Posterior vena cava (tissue), 2 donors: ENCODE data around the gene TIGAR. TPM values are rescaled to one million over a fixed set of nuclear protein-coding genes. Genes with fewer than 3 reads are reported as not detected.

Source experiments
- DNase-seq: peaks from one replicate; pipeline ENCODE4 v3.0.0-alpha.2; 2020; ENCODE audit warnings: low spot score
- intact Hi-C, 2 donors: fragments of 100-400 bp; cut with DNase I; formaldehyde crosslinking; loops; one replicate each; pipeline versions ENCODE4 v1.14.1 to v1.14.2; 2022 to 2023
- total RNA-seq, 2 donors: library from RNA; stranded (reverse); fragmentation: NEBNext Ultra II Directional; extraction: Animal tissue kit (Norgen Biotek cat#: 25700); gene quantifications; one replicate each; pipeline ENCODE4 v1.2.1, GENCODE V29; 2021
- donor health status: DM: yes; HTN: yes; CAD: no.
- donor health status: DM: yes; HTN: yes; CAD: no.

The TIGAR gene
- total RNA-seq, 2 donors from 2014 or later, result 10.3 to 12.1 TPM

- intact Hi-C loops, result loop anchor here in 1 of 2 donors (10.0 kb wide), 1 partner anchor 396 kb away; no protein-coding TSS in a partner anchor
- DNase-seq, result no peak
These were observed 40.5 kb upstream of the TIGAR start for GRCh38 chr12:4280351-4281163.

GRCh38 chr12:4281173-4281654, 39.8 kb upstream of the TIGAR start:
- no peak for DNase-seq
- intact Hi-C loops, result loop anchor here in 1 of 2 donors (10.0 kb wide), 1 partner anchor 396 kb away; no protein-coding TSS in a partner anchor

GRCh38 chr12:4282103-4282891, 38.7 kb upstream of the TIGAR start:
- no peak for DNase-seq
- intact Hi-C loops, result loop anchor here in 1 of 2 donors (10.0 kb wide), 1 partner anchor 397 kb away; no protein-coding TSS in a partner anchor

- intact Hi-C loops, result loop anchor here in 1 of 2 donors (10.0 kb wide), 1 partner anchor 398 kb away; no protein-coding TSS in a partner anchor
- no peak for DNase-seq
These were observed 38.0 kb upstream of the TIGAR start for GRCh38 chr12:4282892-4283511.

GRCh38 chr12:4283512-4284255, 37.3 kb upstream of the TIGAR start:
- intact Hi-C loops, result loop anchor here in 1 of 2 donors (10.0 kb wide), 1 partner anchor 399 kb away; no protein-coding TSS in a partner anchor
- no peak for DNase-seq

- no peak for DNase-seq
- intact Hi-C loops, result loop anchor here in 1 of 2 donors (10.0 kb wide), 1 partner anchor 400 kb away; no protein-coding TSS in a partner anchor
These were observed 36.7 kb upstream of the TIGAR start for GRCh38 chr12:4284306-4284705.

- intact Hi-C loops, result loop anchor here in 1 of 2 donors (10.0 kb wide), 1 partner anchor 400 kb away; no protein-coding TSS in a partner anchor
These were observed 35.9 kb upstream of the TIGAR start for GRCh38 chr12:4285070-4285469.

GRCh38 chr12:4286228-4286627, 34.8 kb upstream of the TIGAR start:
- intact Hi-C loops, result loop anchor here in 1 of 2 donors (10.0 kb wide), 1 partner anchor 401 kb away; no protein-coding TSS in a partner anchor
- no peak for DNase-seq

More at GRCh38 chr12:4285070-4285469, 35.9 kb upstream of the TIGAR start:
- DNase-seq, result no peak

- DNase-seq, result no peak
- intact Hi-C loops, result loop anchor here in 1 of 2 donors (10.0 kb wide), 1 partner anchor 402 kb away; no protein-coding TSS in a partner anchor
These were observed 34.2 kb upstream of the TIGAR start for GRCh38 chr12:4286771-4287317.

GRCh38 chr12:4287325-4288211, 33.4 kb upstream of the TIGAR start:
- no peak for DNase-seq
- intact Hi-C loops, result loop anchor here in 1 of 2 donors (10.0 kb wide), 1 partner anchor 403 kb away; no protein-coding TSS in a partner anchor

GRCh38 chr12:4288296-4289131, 32.5 kb upstream of the TIGAR start:
- DNase-seq, result no peak

GRCh38 chr12:4289231-4289878, 31.7 kb upstream of the TIGAR start:
- intact Hi-C loops, result loop anchor here in 1 of 2 donors (10.0 kb wide), 1 partner anchor 405 kb away; no protein-coding TSS in a partner anchor
- no peak for DNase-seq

More at GRCh38 chr12:4288296-4289131, 32.5 kb upstream of the TIGAR start:
- intact Hi-C loops, result loop anchor here in 1 of 2 donors (10.0 kb wide), 1 partner anchor 404 kb away; no protein-coding TSS in a partner anchor

- intact Hi-C loops, result loop anchor here in 1 of 2 donors (10.0 kb wide), 1 partner anchor 405 kb away; no protein-coding TSS in a partner anchor
- no peak for DNase-seq
These were observed 30.8 kb upstream of the TIGAR start for GRCh38 chr12:4289998-4290790.

- peak; percentile 60 for DNase-seq
- intact Hi-C loops, result no loop called here
These were observed 28.5 kb upstream of the TIGAR start for GRCh38 chr12:4292341-4293073.
